AG04450 (cell line): ENCODE measurements around the gene ZBED2. TPM values are rescaled to one million over a fixed set of nuclear protein-coding genes. Genes with fewer than 3 reads are reported as not detected.

Experiments
- CTCF ChIA-PET: fragments of 300-600, 350-600 bp; formaldehyde crosslinking; extraction: SDS; loops from one replicate; lab custom pipeline; 2022; ENCODE audit warnings: antibody characterized with exemption, inconsistent platforms; lab: Charles Lee
- POLR2A ChIA-PET: fragments of 350-600 bp; formaldehyde crosslinking; extraction: SDS; loops from one replicate; lab custom pipeline; 2021; ENCODE audit warnings: antibody characterized with exemption, inconsistent platforms; lab: Yijun Ruan, JAX
- DNase-seq: peaks from one replicate; pipeline ENCODE4 v3.0.0-alpha.2; 2011; ENCODE audit warnings: low read depth, low spot score
- H3K27ac ChIP-seq: one replicate; pipeline ENCODE4 v1.5.1; 2012; ENCODE audit warnings: low read depth, low read length, control low read depth
- H3K27me3 ChIP-seq: one replicate; pipeline ENCODE4 v1.6.0; 2012; ENCODE audit warnings: low read length; ENCODE audit not compliant: control insufficient read depth, insufficient read depth
- H3K4me3 ChIP-seq: 2 replicates; pipeline ENCODE4 v1.5.1; 2011; ENCODE audit warnings: mild to moderate bottlenecking, low read depth, low read length, control low read depth
- H3K9me3 ChIP-seq: 2 replicates; pipeline ENCODE4 v1.5.1; 2012; ENCODE audit warnings: low read length; ENCODE audit not compliant: control insufficient read depth, insufficient read depth
- CTCF ChIP-seq: IDR thresholded peaks from 2 replicates; pipeline ENCODE4 v1.5.1; 2011; ENCODE audit warnings: low read depth, low read length, control low read depth, inconsistent platforms
- polyA plus RNA-seq: library from polyadenylated mRNA; depleted of rRNA; stranded (reverse); fragments of >200 nt; gene quantifications from 2 replicates; pipeline ENCODE4 v1.2.3, GENCODE V29; 2011

ZBED2 gene
- polyA plus RNA-seq, 1 experiment, result 0.14 TPM

- Histone ChIP-seq H3K27ac (no peak overlapping the region), H3K4me3 (no peak overlapping the region), H3K9me3 (no peaks in the 10 kb centered on the region), H3K27me3 (peaks cover 2% of the 10 kb centered on the region)
- ChIA-PET POLR2A (no interaction called here), CTCF (interaction anchor here (1.1 kb wide), 1 partner anchor 144 kb away, joined by 3 read pairs; no protein-coding TSS in a partner anchor)
- DNase-seq, result no peak
- no peak for TF ChIP-seq CTCF
Measured at GRCh38 chr3:111571907-111572460, 23.2 kb downstream of the ZBED2 start.

GRCh38 chr3:111571282-111571681 lies 23.9 kb downstream of the ZBED2 start:
- POLR2A ChIA-PET, result no interaction called here

GRCh38 chr3:111570404-111571030 lies 24.6 kb downstream of the ZBED2 start:
- H3K9me3 ChIP-seq, result no peaks in the 10 kb centered on the region
- no peak for TF ChIP-seq CTCF
- H3K27me3 ChIP-seq, result peaks cover 2% of the 10 kb centered on the region
- no peak overlapping the region for H3K27ac ChIP-seq
- ChIA-PET CTCF (interaction anchor here (0.5 to 1.0 kb wide), 3 partner anchors 121 to 761 kb away, joined by 3 read pairs; no protein-coding TSS in a partner anchor), POLR2A (no interaction called here)
- H3K4me3 ChIP-seq, result no peak overlapping the region
- DNase-seq, result no peak

More at GRCh38 chr3:111571282-111571681, 23.9 kb downstream of the ZBED2 start:
- no peak for TF ChIP-seq CTCF
- DNase-seq, result no peak
- no peak overlapping the region for H3K4me3 ChIP-seq
- H3K9me3 ChIP-seq, result no peaks in the 10 kb centered on the region
- peaks cover 2% of the 10 kb centered on the region for H3K27me3 ChIP-seq
- no peak overlapping the region for H3K27ac ChIP-seq
- CTCF ChIA-PET, result interaction anchor here (0.6 to 1.0 kb wide), 2 partner anchors 120 to 760 kb away, joined by 3 read pairs; no protein-coding TSS in a partner anchor

- ChIA-PET CTCF (interaction anchor here (1.4 to 2.5 kb wide), 2 partner anchors 9 to 101 kb away, joined by 3 to 10 read pairs; no protein-coding TSS in a partner anchor), POLR2A (no interaction called here)
- no peak for TF ChIP-seq CTCF
- no peak for DNase-seq
- no peak overlapping the region for H3K27ac ChIP-seq
- H3K4me3 ChIP-seq, result no peak overlapping the region
- H3K27me3 ChIP-seq, result peaks cover 4% of the 10 kb centered on the region
- H3K9me3 ChIP-seq, result no peaks in the 10 kb centered on the region
Measured at GRCh38 chr3:111568911-111569310, 26.2 kb downstream of the ZBED2 start.

- DNase-seq, result no peak
- Histone ChIP-seq H3K9me3 (no peaks in the 10 kb centered on the region), H3K27me3 (peaks cover 4% of the 10 kb centered on the region), H3K27ac (no peak overlapping the region), H3K4me3 (no peak overlapping the region)
- ChIA-PET CTCF (interaction anchor here (1.4 to 2.5 kb wide), 2 partner anchors 9 to 101 kb away, joined by 3 to 10 read pairs; no protein-coding TSS in a partner anchor), POLR2A (no interaction called here)
- TF ChIP-seq CTCF, result no peak
Measured at GRCh38 chr3:111568355-111568754, 26.8 kb downstream of the ZBED2 start.
